ENCODE measurements around the gene CERK.

Gene CERK

GRCh38 chr22:46695346-46696228 lies 42.5 kb downstream of the CERK start:
- DNase-seq, result no peak

DNA sequence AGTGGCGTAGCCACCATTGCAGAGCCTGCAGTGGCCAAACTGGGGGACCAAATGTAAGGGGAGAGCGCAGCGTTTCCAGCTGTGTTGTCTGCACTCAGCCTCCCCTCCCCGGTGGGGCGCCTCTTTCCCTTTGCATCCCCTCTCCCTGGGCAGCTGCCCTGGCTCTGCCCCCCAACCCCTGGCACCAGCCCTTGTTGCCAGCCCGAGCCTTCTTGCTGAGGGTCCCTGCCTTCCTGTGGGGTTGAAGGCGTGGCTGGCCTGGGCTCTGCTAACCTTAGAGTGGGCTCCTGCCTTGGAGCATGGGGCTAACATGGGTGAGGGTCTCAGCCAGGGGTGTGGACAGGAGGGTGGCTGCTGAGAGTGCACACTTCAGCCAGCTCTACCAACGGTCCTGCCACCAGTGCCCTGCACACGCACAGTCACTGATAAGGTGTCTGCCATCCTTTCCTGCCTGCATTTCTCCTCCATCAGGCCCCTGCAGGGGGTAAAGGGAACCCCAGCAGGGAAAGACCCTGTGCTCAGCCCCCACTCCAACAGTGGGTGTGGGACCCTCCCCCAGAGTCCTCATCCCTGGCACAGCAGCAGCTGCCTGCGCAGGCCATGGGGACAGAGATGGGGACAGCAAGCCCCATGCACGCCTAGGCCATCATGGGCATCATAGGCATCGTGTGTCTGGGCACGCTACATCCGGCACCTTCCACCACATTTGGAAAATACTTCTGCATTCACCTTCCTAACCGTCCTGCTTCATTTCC lies 43.5 kb downstream of the CERK start:
- DNase-seq, result no peak

GRCh38 chr22:46693634-46694415 lies 44.2 kb downstream of the CERK start:
- DNase-seq, result no peak

DNA sequence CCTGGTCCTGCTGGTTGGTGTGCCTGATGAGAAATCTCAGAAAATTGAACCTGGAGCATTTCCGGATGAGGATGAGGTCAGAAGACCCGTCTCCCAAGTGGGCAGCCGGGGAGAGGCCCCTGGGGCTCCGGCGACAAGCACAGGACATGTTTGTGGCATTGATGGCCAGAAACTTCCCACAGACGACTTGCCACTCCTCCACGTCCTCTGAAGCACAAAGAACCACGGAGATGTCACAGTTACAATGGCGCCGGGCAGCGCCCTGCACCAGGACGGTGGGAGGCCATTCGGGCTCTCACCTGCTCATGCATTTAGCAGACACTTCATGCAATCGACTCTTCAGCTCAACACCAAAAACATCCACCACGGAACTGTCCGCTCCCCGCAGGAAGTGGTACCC lies 46.5 kb downstream of the CERK start:
- DNase-seq, result no peak

GRCh38 chr22:46690146-46690545 lies 47.9 kb downstream of the CERK start:
- no peak for DNase-seq

DNA sequence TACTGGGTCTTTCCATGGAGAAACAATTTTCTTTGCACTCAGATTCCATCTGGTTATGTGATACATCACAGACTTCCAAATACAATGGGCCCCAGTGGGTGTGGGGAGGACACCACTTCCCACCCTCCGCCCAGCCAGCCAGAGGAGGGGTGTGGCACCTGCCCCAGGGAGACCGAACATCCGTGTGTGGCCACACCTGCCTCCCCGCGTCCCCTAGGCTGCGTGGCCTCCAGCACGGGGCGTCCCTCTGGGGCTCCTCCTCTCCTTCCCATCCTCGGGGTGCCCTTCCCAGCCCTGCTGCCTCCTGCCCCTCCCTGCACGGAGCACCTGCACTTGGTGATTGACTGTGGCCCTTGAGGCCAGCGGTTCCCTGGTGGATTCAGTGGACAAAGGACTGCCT lies 49.1 kb downstream of the CERK start:
- DNase-seq, result no peak

GRCh38 chr22:46687460-46687859 lies 50.6 kb downstream of the CERK start:
- no peak for DNase-seq

GRCh38 chr22:46687048-46687444 lies 51.0 kb downstream of the CERK start:
- no peak for DNase-seq

GRCh38 chr22:46686221-46687047 lies 51.6 kb downstream of the CERK start:
- no peak for DNase-seq

- DNase-seq, result no peak
Measured at GRCh38 chr22:46684706-46685105, 53.3 kb downstream of the CERK start.

- no peak for DNase-seq
Measured at GRCh38 chr22:46682011-46682731, 55.9 kb downstream of the CERK start.

DNA sequence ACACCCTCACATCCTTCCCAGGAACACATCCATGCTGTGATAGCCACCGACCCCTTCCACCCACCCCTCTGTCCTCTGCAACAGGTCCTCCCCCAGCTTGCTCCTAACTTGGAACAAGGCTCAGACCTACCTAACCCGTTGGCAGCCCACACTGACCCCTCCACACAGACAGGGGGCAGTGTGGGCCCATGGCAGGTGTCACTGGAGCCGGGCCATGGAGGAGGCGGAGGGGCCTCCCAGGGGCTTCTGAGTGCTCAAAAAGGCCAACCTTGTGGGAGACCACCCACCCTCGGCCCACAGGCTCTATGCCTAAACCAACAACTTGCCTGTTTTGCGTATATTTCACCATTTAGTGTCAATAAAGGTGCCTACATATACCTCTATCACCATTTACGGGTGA lies 57.0 kb downstream of the CERK start:
- no peak for DNase-seq

DNA sequence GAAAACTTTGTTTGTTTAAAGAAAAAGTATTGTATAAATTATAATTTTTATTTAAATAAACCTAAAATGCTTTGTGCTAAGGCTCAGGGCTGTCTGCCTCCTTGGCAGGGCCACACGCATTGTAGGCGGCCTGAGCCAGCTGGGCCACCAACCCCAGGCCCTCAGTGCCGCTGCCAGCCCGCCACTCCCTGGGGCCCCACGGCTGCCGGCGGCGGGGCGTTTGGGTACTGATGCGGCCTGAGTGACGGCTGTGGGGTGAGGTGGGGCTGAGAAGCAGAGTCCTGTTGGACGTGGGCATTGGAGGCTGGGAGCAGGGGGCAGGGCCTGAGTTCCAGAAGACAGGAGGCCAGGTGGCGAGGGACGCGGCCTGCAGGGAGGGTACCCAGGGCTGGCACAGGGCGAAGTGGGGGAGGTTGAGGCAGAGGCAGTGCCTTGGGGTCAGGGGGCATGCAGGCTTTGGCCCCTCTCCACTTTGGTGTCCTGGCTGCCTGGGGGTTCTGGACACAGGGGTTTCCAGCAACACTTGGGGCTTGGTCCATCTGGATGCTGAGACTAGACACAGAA lies 58.3 kb downstream of the CERK start:
- no peak for DNase-seq

GRCh38 chr22:46678785-46679700 lies 59.0 kb downstream of the CERK start:
- DNase-seq, result no peak

DNA sequence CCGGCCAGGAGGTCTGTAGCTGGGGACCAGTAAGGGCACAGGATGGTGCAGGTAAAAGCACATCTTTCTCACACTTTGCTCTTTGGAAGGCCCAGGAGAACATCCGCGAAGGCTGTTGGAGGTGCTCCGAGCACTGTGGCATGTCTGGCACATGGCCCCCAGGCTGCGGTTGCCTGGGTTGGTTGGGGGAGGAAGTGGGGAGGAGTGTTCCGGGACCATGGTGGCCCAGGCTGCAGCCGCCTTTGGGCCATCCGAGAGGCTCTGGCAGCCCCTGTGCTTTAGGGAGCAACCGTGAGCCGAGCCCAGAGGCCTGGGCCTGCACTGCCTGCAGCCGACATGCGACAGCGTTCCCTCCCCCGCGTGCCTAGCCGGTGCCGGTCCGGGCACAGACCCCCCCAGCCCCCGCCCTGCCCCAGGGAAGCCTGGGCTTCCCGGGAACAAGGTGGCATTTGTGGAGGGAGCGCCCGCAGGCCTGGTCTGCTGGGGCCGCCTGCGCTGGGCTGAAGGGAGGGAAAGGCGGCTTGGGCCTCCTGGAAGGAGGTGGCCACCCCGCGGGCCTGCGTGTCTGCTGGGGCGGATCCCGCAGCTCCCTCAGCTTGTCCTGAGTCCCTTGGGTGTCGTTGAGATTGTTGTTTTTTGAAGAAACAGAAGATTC lies 59.9 kb downstream of the CERK start:
- DNase-seq, result no peak

- no peak for DNase-seq
Measured at GRCh38 chr22:46677323-46678002, 60.6 kb downstream of the CERK start.

GRCh38 chr22:46676881-46677280 lies 61.2 kb downstream of the CERK start:
- no peak for DNase-seq

GRCh38 chr22:46676479-46676878 lies 61.6 kb downstream of the CERK start:
- no peak for DNase-seq

GRCh38 chr22:46675938-46676337 lies 62.1 kb downstream of the CERK start:
- DNase-seq, result no peak

Measured in activated CD4-positive, alpha-beta T cell treated with anti-CD3 and anti-CD28 coated beads for 4 hours (primary cell).